Measurements from ENCODE around the gene MMD2. TPM values are rescaled to one million over a fixed set of nuclear protein-coding genes. Genes with fewer than 3 reads are reported as not detected.

Gene MMD2
- total and polyA plus RNA-seq, 12 donors, result not detected

DNA sequence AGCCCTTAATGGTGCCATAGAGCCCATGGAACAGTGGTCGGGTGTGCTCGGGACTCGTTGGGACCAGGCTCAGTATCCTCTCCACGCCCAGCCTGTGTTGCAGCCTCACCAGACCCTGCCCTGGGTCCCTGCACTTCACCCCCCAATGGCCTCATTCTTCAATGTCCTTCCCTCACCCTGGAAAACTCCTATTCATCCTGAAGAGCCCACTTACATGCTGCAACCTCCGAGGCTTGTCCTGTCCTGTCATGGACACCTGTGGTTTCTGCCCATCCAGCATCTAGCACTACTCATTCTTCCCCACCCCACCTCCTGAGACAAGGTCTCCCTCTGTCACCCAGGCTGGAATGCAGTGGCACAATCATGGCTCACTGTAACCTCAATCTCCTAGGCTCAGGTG lies 7.7 kb downstream of the MMD2 start:
- intact Hi-C loops (cut with DNase I), result no loop called here
- Histone ChIP-seq H3K4me1 (no peaks in the 10 kb centered on the region), H3K36me3 (no peaks in the 10 kb centered on the region), H3K4me3 (no peak overlapping the region), H3K27me3 (peaks cover 0 to 49% (median 30%) of the 10 kb centered on the region in 7 donors), H3K9me3 (peaks cover 0 to 11% (median 0%) of the 10 kb centered on the region in 11 donors), H3K27ac (no peak overlapping the region)
- DNase-seq, result no peak
- WGBS, 2 donors, result 64 to 71% methylated on average over 5 of the region's 5 CpGs
- TF ChIP-seq CTCF (IDR thresholded peaks at IDR 0.05), result no peak
- no peak for ATAC-seq

- Histone ChIP-seq H3K27ac (no peak overlapping the region), H3K27me3 (peaks cover 0 to 25% (median 8%) of the 10 kb centered on the region in 7 donors), H3K4me3 (no peak overlapping the region), H3K9me3 (peaks cover 0 to 11% (median 0%) of the 10 kb centered on the region in 11 donors), H3K36me3 (no peaks in the 10 kb centered on the region), H3K4me1 (no peaks in the 10 kb centered on the region)
- TF ChIP-seq CTCF (IDR thresholded peaks at IDR 0.05), result no peak
- intact Hi-C loops (cut with DNase I), result no loop called here
- 89 to 93% methylated on average over 7 of the region's 7 CpGs for WGBS, 2 donors
- no peak for DNase-seq
- ATAC-seq, result no peak
These were observed 10.6 kb downstream of the MMD2 start for GRCh38 chr7:4948402-4948801.

DNA sequence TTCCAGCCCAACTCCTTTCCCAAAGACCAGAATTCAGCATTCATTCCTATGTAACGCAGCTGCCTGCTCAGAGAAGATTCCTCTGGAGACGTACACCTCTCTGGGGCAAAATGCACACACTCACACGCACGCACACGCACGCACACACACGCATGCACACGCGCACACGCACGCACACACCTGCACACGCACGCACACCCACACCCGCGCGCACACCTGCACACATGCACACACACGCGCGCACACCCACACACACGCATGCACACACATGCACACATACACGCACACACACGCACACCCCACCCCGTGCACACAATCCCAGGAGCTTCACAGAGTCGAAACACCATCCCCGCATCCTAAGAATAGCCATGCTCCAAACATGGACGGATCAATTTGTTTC lies 13.0 kb downstream of the MMD2 start:
- TF ChIP-seq CTCF (IDR thresholded peaks at IDR 0.05), result no peak
- H3K4me3 ChIP-seq, result no peak overlapping the region
- intact Hi-C loops (cut with DNase I), result no loop called here
- WGBS, 2 donors, result 94% methylated on average over 26 of the region's 26 CpGs
- DNase-seq (no peak), ATAC-seq (no peak)
- no peak overlapping the region for H3K27ac ChIP-seq
- H3K27me3 ChIP-seq, result peaks cover 0 to 16% (median 4%) of the 10 kb centered on the region in 7 donors
- peaks cover 0 to 11% (median 0%) of the 10 kb centered on the region in 11 donors for H3K9me3 ChIP-seq
- no peaks in the 10 kb centered on the region for H3K4me1 ChIP-seq
- no peaks in the 10 kb centered on the region for H3K36me3 ChIP-seq

GRCh38 chr7:4944939-4945338 lies 14.0 kb downstream of the MMD2 start:
- no peak overlapping the region for H3K4me3 ChIP-seq
- H3K36me3 ChIP-seq, result no peaks in the 10 kb centered on the region
- DNase-seq (no peak), ATAC-seq (no peak)
- intact Hi-C loops (cut with DNase I), result no loop called here
- no peak overlapping the region for H3K27ac ChIP-seq
- H3K27me3 ChIP-seq, result peaks cover 0 to 21% (median 4%) of the 10 kb centered on the region in 7 donors
- no peaks in the 10 kb centered on the region for H3K4me1 ChIP-seq
- 75 to 81% methylated on average over 4 of the region's 4 CpGs for WGBS, 2 donors
- H3K9me3 ChIP-seq, result peaks cover 0 to 11% (median 0%) of the 10 kb centered on the region in 11 donors
- TF ChIP-seq CTCF (IDR thresholded peaks at IDR 0.05), result no peak

Data from heart right ventricle (tissue), 16 donors.